RWPE2 (cell line): ENCODE measurements around the gene MED13.

Experiments
- ATAC-seq: fragments of 200-7000 bp; cut with Tn5 transposase; 3 replicates; pipeline ENCODE4 v1.9.1; 2021; ENCODE audit warnings: low read depth
- DNase-seq: peaks from one replicate; pipeline ENCODE4 v3.0.0-alpha.2; 2020; ENCODE audit warnings: low spot score
- H3K27ac ChIP-seq: fragments of 450-650 bp; 2 replicates; pipeline ENCODE4 v1.5.1; 2017; ENCODE audit warnings: mild to moderate bottlenecking; ENCODE audit not compliant: poor library complexity, severe bottlenecking
- H3K27me3 ChIP-seq: fragments of 250-450 bp; sonication (Bioruptor Pico); 2 replicates; pipeline ENCODE4 v1.5.1; 2021; ENCODE audit warnings: mild to moderate bottlenecking, moderate library complexity; ENCODE audit not compliant: insufficient read depth, poor library complexity, severe bottlenecking
- H3K36me3 ChIP-seq: fragments of 250-450 bp; sonication (Bioruptor Pico); 2 replicates; pipeline ENCODE4 v1.5.1; 2020; ENCODE audit warnings: low read depth, mild to moderate bottlenecking, moderate library complexity
- H3K4me1 ChIP-seq: fragments of 250-450 bp; sonication (Bioruptor Pico); 2 replicates; pipeline ENCODE4 v1.5.1; 2021; ENCODE audit warnings: mild to moderate bottlenecking, moderate library complexity; ENCODE audit not compliant: insufficient read depth, poor library complexity, severe bottlenecking
- H3K4me3 ChIP-seq: fragments of 250-450 bp; sonication (Bioruptor Pico); 2 replicates; pipeline ENCODE4 v1.5.1; 2021; ENCODE audit warnings: mild to moderate bottlenecking, moderate library complexity; ENCODE audit not compliant: severe bottlenecking
- H3K9me3 ChIP-seq: fragments of 250-450 bp; sonication (Bioruptor Pico); 2 replicates; pipeline ENCODE4 v1.5.1; 2021; ENCODE audit warnings: mild to moderate bottlenecking, moderate library complexity; ENCODE audit not compliant: severe bottlenecking
- TF ChIP-seq, protein P1 (sequence below): fragments of 450-650 bp; IDR thresholded peaks from one replicate; pipeline ENCODE4 v1.5.1; 2017; ENCODE audit warnings: mild to moderate bottlenecking, moderate library complexity; ENCODE audit not compliant: poor library complexity, severe bottlenecking

The MED13 gene

GRCh38 chr17:61997664-61998063, 67.4 kb downstream of the MED13 start:
- peaks cover 80% of the 10 kb centered on the region for H3K36me3 ChIP-seq
- no peak overlapping the region for H3K27ac ChIP-seq
- H3K4me1 ChIP-seq, result peaks cover 4% of the 10 kb centered on the region
- TF ChIP-seq, protein P1, sequence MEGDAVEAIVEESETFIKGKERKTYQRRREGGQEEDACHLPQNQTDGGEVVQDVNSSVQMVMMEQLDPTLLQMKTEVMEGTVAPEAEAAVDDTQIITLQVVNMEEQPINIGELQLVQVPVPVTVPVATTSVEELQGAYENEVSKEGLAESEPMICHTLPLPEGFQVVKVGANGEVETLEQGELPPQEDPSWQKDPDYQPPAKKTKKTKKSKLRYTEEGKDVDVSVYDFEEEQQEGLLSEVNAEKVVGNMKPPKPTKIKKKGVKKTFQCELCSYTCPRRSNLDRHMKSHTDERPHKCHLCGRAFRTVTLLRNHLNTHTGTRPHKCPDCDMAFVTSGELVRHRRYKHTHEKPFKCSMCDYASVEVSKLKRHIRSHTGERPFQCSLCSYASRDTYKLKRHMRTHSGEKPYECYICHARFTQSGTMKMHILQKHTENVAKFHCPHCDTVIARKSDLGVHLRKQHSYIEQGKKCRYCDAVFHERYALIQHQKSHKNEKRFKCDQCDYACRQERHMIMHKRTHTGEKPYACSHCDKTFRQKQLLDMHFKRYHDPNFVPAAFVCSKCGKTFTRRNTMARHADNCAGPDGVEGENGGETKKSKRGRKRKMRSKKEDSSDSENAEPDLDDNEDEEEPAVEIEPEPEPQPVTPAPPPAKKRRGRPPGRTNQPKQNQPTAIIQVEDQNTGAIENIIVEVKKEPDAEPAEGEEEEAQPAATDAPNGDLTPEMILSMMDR, result no peak
- H3K9me3 ChIP-seq, result no peaks in the 10 kb centered on the region
- H3K27me3 ChIP-seq, result no peaks in the 10 kb centered on the region
- no peak overlapping the region for H3K4me3 ChIP-seq
- ATAC-seq (peak; percentile 38; the same call in 2 of the 3 replicates), DNase-seq (no peak)

DNA sequence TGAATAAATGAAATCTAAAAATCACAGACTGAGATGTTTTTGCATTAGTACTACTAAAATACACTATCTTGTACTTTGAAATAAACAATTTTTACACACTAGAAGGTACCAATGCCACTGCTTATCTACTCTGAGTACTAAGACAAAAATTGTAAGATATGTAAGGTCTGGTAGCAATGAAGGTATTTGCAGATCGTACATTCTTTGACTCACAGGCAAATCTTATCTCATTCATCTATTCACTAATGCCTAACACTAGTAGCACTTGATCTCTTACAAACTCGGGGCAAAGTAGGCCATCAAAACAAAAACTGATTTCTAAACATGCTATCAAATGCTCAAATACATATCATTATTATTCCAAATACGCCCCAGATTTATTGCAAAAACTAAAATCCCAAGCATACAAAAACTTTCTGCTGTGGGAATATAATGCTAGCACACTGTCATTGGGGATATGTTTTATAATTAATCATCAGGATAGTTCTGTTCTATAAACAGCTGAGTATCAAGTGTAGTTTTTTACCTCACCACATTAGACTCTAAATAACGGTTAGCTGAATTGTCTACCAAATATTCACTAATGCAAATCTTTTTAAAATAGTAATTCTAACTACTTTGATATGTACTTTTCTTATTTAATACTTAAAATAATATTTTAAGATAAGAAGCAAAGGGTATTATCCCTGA, 68.0 kb downstream of the MED13 start:
- H3K4me1 ChIP-seq, result peaks cover 4% of the 10 kb centered on the region
- H3K36me3 ChIP-seq, result peaks cover 83% of the 10 kb centered on the region
- H3K4me3 ChIP-seq, result no peak overlapping the region
- no peaks in the 10 kb centered on the region for H3K9me3 ChIP-seq
- no peak overlapping the region for H3K27ac ChIP-seq
- H3K27me3 ChIP-seq, result no peaks in the 10 kb centered on the region
- TF ChIP-seq, protein P1, result no peak
- DNase-seq, result no peak
- no peak for ATAC-seq

DNA sequence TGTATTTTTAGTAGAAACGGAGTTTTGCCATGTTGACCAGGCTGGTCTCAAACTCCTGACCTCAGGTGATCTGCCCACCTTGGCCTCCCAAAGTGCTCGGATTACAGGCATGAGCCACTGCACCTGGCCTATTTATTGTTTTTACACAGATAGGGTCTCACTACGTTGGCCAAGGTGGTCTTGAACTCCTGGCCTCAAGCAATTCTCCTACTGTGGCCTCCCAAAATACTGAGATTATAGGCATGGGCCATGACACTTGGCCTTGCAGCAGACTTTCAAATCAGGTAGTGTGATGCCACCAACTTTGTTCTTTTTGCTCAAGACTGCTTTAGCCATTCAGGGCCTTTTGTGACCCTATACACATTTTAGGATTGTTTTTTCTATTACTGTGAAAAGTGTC, 75.6 kb downstream of the MED13 start:
- Histone ChIP-seq H3K27me3 (no peaks in the 10 kb centered on the region), H3K9me3 (no peaks in the 10 kb centered on the region), H3K36me3 (peaks cover 92% of the 10 kb centered on the region), H3K4me1 (no peaks in the 10 kb centered on the region), H3K4me3 (no peak overlapping the region), H3K27ac (no peak overlapping the region)
- DNase-seq (no peak), ATAC-seq (no peak)
- TF ChIP-seq, protein P1, result no peak

DNA sequence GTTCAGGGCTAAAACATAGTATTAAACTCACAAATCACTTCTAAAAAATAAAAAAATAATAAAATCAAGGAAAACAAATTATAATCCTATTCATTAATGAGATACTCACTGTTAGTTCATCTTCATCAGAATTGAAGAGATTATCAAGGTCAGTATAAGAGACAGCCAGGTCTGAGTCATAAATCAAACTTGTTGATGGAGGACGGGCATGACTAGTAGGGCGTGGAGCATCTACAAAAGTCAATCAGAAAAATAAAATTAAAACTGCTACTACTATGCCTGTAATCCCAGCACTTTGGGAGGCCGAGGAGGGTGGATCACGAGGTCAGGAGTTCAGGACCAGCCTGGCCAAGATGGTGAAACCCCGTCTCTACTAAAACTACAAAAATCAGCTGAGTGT, 78.2 kb downstream of the MED13 start:
- H3K36me3 ChIP-seq, result peaks cover 95% of the 10 kb centered on the region
- DNase-seq, result no peak
- H3K27ac ChIP-seq, result no peak overlapping the region

DNA sequence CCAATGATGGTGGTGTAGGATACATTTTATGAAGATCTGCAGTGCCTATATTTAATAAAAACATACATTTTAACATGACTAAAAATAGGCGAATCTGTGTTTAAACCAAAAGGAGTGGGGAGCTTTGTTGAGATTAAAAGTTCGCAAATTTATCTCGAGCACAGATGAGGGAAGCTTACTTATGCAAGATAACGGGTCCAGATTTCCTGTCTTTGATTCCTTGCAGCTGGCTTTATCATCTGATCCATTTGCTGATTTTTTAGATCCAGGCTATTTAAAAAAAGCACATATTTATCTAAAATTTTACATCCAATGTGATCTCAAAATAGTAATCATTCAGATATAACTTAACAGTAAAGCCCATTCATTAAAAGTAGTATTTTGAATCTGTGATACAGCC, 80.3 kb downstream of the MED13 start:
- ATAC-seq, result no peak
- H3K9me3 ChIP-seq, result no peaks in the 10 kb centered on the region
- no peaks in the 10 kb centered on the region for H3K4me1 ChIP-seq
- TF ChIP-seq, protein P1, result no peak
- no peak overlapping the region for H3K27ac ChIP-seq
- H3K27me3 ChIP-seq, result no peaks in the 10 kb centered on the region
- DNase-seq, result no peak
- H3K4me3 ChIP-seq, result no peak overlapping the region
- peaks cover 91% of the 10 kb centered on the region for H3K36me3 ChIP-seq

More for the DNA sequence above, 78.2 kb downstream of the MED13 start:
- H3K27me3 ChIP-seq, result no peaks in the 10 kb centered on the region
- 0 out of 3 replicates have a peak, but pooled peaks have one; percentile 55 for ATAC-seq
- no peaks in the 10 kb centered on the region for H3K4me1 ChIP-seq
- H3K9me3 ChIP-seq, result no peaks in the 10 kb centered on the region
- TF ChIP-seq, protein P1, result no peak
- H3K4me3 ChIP-seq, result no peak overlapping the region
